SK-N-SH (cell line): ENCODE measurements around the gene CDK11B. TPM values are rescaled to one million over a fixed set of nuclear protein-coding genes. Genes with fewer than 3 reads are reported as not detected.
A peak's percentile ranks its signal among the peaks of the same experiment; 100 is the strongest.

ENCODE experiments used
- CTCF ChIA-PET: fragments of 300-600, 350-600 bp; formaldehyde crosslinking; extraction: SDS; loops from one replicate; lab custom pipeline; 2021; lab: Yijun Ruan, JAX
- POLR2A ChIA-PET: fragments of 350-600 bp; sonication (Branson Sonifier 250); formaldehyde crosslinking; extraction: SDS; loops from one replicate; lab custom pipeline; 2020; ENCODE audit warnings: antibody characterized with exemption, inconsistent platforms; lab: Yijun Ruan, JAX
- DNase-seq: peaks from one replicate; pipeline ENCODE4 v3.0.0; 2012
- H2AFZ ChIP-seq: fragments of 200-600 bp; sonication (generic); 2 replicates; pipeline ENCODE4 v1.8.1; 2016; ENCODE audit warnings: antibody characterized with exemption, mild to moderate bottlenecking, low read depth
- H3F3A ChIP-seq: fragments of 200-600 bp; sonication (generic); replicated peaks from 2 replicates; pipeline ENCODE3; 2016; ENCODE audit warnings: antibody characterized with exemption, mild to moderate bottlenecking; ENCODE audit not compliant: insufficient read depth
- H3K27ac ChIP-seq, 2 experiments: fragments of 200-500 bp in 1 of 2; fragments of 200-600 bp in 1 of 2; sonication (Bioruptor generic) in 1 of 2; sonication (generic), shearing (Covaris generic) in 1 of 2; 2 replicates each; pipeline versions ENCODE4 v1.5.1 to v1.6.1; 2014 to 2016; ENCODE audit warnings: low read depth in 2 of 2, inconsistent platforms in 1 of 2, low read length in 1 of 2, mild to moderate bottlenecking in 1 of 2, mixed read lengths in 1 of 2
- H3K27me3 ChIP-seq: fragments of 200-600 bp; sonication (generic), shearing (Covaris generic); 2 replicates; pipeline ENCODE4 v1.6.1; 2016; ENCODE audit warnings: mixed run types; ENCODE audit not compliant: insufficient read depth
- H3K36me3 ChIP-seq, 2 experiments: fragments of 200-500 bp in 1 of 2; fragments of 200-600 bp in 1 of 2; sonication (Bioruptor generic) in 1 of 2; sonication (generic) in 1 of 2; replicated peaks in 1 of 2; 2 replicates each; pipeline versions ENCODE3 to v1.5.1; 2014 to 2016; ENCODE audit warnings: low read length in 1 of 2, mild to moderate bottlenecking in 1 of 2; ENCODE audit not compliant: insufficient read depth in 2 of 2, control insufficient read depth in 1 of 2
- H3K4me1 ChIP-seq, 2 experiments: fragments of 200-500 bp in 1 of 2; fragments of 200-600 bp in 1 of 2; sonication (Bioruptor generic) in 1 of 2; sonication (generic), shearing (Covaris generic) in 1 of 2; 2 replicates each; pipeline versions ENCODE4 v1.5.1 to v1.6.1; 2014 to 2016; ENCODE audit warnings: low read depth in 1 of 2, low read length in 1 of 2, mixed run types in 1 of 2; ENCODE audit not compliant: insufficient read depth in 2 of 2, control insufficient read depth in 1 of 2
- H3K4me2 ChIP-seq: fragments of 200-600 bp; sonication (generic), shearing (Covaris generic); 2 replicates; pipeline ENCODE4 v1.6.1; 2017; ENCODE audit warnings: mixed run types
- H3K4me3 ChIP-seq, 2 experiments: fragments of 200-500 bp in 1 of 2; fragments of 200-600 bp in 1 of 2; sonication (Bioruptor generic) in 1 of 2; sonication (generic), shearing (Covaris generic) in 1 of 2; 2 replicates each; pipeline versions ENCODE4 v1.5.1 to v1.8.1; 2014 to 2016; ENCODE audit warnings: low read depth in 2 of 2, inconsistent platforms in 1 of 2, low read length in 1 of 2, mild to moderate bottlenecking in 1 of 2, mixed read lengths in 1 of 2, moderate library complexity in 1 of 2
- H3K79me2 ChIP-seq: fragments of 200-600 bp; sonication (generic); 2 replicates; pipeline ENCODE4 v1.8.1; 2017; ENCODE audit warnings: mild to moderate bottlenecking; ENCODE audit not compliant: insufficient read depth
- H3K9ac ChIP-seq: fragments of 200-600 bp; sonication (generic); 2 replicates; pipeline ENCODE4 v1.6.1; 2017; ENCODE audit warnings: mixed run types
- H3K9me2 ChIP-seq: fragments of 200-600 bp; sonication (generic); 2 replicates; pipeline ENCODE4 v1.6.1; 2017; ENCODE audit warnings: mixed run types
- H3K9me3 ChIP-seq: fragments of 200-600 bp; sonication (generic); 2 replicates; pipeline ENCODE4 v1.6.1; 2017; ENCODE audit warnings: mixed run types, mild to moderate bottlenecking, moderate library complexity
- H4K20me1 ChIP-seq: fragments of 200-600 bp; sonication (generic); 2 replicates; pipeline ENCODE4 v1.6.1; 2017; ENCODE audit warnings: mild to moderate bottlenecking, mixed run types; ENCODE audit not compliant: insufficient read depth
- ELF1 ChIP-seq: IDR thresholded peaks from 2 replicates; pipeline ENCODE4 v1.4.0; 2012
- EZH2phosphoT487 ChIP-seq: fragments of 200-600 bp; sonication (generic); IDR thresholded peaks from 2 replicates; pipeline ENCODE4 v1.6.1; 2017; ENCODE audit warnings: low read depth, mixed run types, mild to moderate bottlenecking, antibody characterized with exemption, moderate library complexity, borderline replicate concordance
- FOSL2 ChIP-seq: IDR thresholded peaks from 2 replicates; pipeline ENCODE4 v1.4.0; 2012; ENCODE audit warnings: low read depth, mild to moderate bottlenecking, moderate library complexity, borderline replicate concordance
- GABPA ChIP-seq: IDR thresholded peaks from 2 replicates; pipeline ENCODE4 v1.4.0; 2012; ENCODE audit warnings: low read depth, mild to moderate bottlenecking
- IRF3 ChIP-seq: fragments of 150-350 bp; IDR thresholded peaks from 2 replicates; pipeline ENCODE4 v1.6.1; 2016; ENCODE audit warnings: mild to moderate bottlenecking, low read depth, low read length
- JUND ChIP-seq: IDR thresholded peaks from 2 replicates; pipeline ENCODE4 v1.4.0; 2012
- MEF2A ChIP-seq: IDR thresholded peaks from 2 replicates; pipeline ENCODE4 v1.4.0; 2012; ENCODE audit warnings: low read depth, borderline replicate concordance
- NFIC ChIP-seq: IDR thresholded peaks from 2 replicates; pipeline ENCODE4 v1.4.0; 2012; ENCODE audit warnings: borderline replicate concordance
- NRF1 ChIP-seq: IDR thresholded peaks from 2 replicates; pipeline ENCODE4 v1.6.1; 2012; ENCODE audit warnings: low read depth, mild to moderate bottlenecking, low read length
- POLR2AphosphoS5 ChIP-seq: IDR thresholded peaks from 2 replicates; pipeline ENCODE4 v1.6.1; 2012; ENCODE audit warnings: low read depth, low read length
- RAD21 ChIP-seq: IDR thresholded peaks from 2 replicates; pipeline ENCODE4 v1.6.1; 2012; ENCODE audit warnings: mild to moderate bottlenecking, low read length
- RCOR1 ChIP-seq: fragments of 150-350 bp; IDR thresholded peaks from 2 replicates; pipeline ENCODE4 v1.6.1; 2017; ENCODE audit warnings: antibody characterized with exemption, low read length
- RFX5 ChIP-seq: IDR thresholded peaks from 2 replicates; pipeline ENCODE4 v1.6.1; 2012; ENCODE audit warnings: mild to moderate bottlenecking, improper control_type of control experiment, low read length
- SMC3 ChIP-seq: IDR thresholded peaks from 2 replicates; pipeline ENCODE4 v1.6.1; 2012; ENCODE audit warnings: low read depth, low read length, improper control_type of control experiment
- TCF12 ChIP-seq: IDR thresholded peaks from 2 replicates; pipeline ENCODE4 v1.4.0; 2012
- TEAD4 ChIP-seq: IDR thresholded peaks from 2 replicates; pipeline ENCODE4 v1.4.0; 2012; ENCODE audit warnings: mild to moderate bottlenecking, borderline replicate concordance; ENCODE audit not compliant: insufficient read depth
- USF2 ChIP-seq: fragments of 150-350 bp; IDR thresholded peaks from 2 replicates; pipeline ENCODE4 v1.6.1; 2017; ENCODE audit warnings: antibody characterized with exemption, low read length, low read depth, borderline replicate concordance
- YY1 ChIP-seq: IDR thresholded peaks from 2 replicates; pipeline ENCODE4 v1.4.0; 2012; ENCODE audit warnings: low read depth, mild to moderate bottlenecking
- ZBTB33 ChIP-seq: IDR thresholded peaks from 2 replicates; pipeline ENCODE4 v1.4.0; 2012; ENCODE audit warnings: low read depth, borderline replicate concordance
- WGBS: methylation state at CpG from one replicate; pipeline ENCODE4 v1.1.6; 2017; ENCODE audit warnings: low lambda C conversion rate; 5-methylcytosine and 5-hydroxymethylcytosine counted together
- polyA plus RNA-seq, 3 experiments: library from polyadenylated mRNA; depleted of rRNA; stranded (reverse); fragments of >200 nt; gene quantifications; 2 replicates each; pipeline ENCODE4 v1.2.3, GENCODE V29; 2012
- TF ChIP-seq, protein P1 (sequence below): IDR thresholded peaks from 2 replicates; pipeline ENCODE4 v1.4.0; 2012; ENCODE audit warnings: low read depth, borderline replicate concordance
- TF ChIP-seq, protein P2 (sequence below): IDR thresholded peaks from 2 replicates; pipeline ENCODE4 v1.4.0; 2012; ENCODE audit warnings: low read depth

Gene CDK11B
- polyA plus RNA-seq, 1 of the 3 experiments (the other 2 are of a cell fraction), result 15.0 TPM

DNA sequence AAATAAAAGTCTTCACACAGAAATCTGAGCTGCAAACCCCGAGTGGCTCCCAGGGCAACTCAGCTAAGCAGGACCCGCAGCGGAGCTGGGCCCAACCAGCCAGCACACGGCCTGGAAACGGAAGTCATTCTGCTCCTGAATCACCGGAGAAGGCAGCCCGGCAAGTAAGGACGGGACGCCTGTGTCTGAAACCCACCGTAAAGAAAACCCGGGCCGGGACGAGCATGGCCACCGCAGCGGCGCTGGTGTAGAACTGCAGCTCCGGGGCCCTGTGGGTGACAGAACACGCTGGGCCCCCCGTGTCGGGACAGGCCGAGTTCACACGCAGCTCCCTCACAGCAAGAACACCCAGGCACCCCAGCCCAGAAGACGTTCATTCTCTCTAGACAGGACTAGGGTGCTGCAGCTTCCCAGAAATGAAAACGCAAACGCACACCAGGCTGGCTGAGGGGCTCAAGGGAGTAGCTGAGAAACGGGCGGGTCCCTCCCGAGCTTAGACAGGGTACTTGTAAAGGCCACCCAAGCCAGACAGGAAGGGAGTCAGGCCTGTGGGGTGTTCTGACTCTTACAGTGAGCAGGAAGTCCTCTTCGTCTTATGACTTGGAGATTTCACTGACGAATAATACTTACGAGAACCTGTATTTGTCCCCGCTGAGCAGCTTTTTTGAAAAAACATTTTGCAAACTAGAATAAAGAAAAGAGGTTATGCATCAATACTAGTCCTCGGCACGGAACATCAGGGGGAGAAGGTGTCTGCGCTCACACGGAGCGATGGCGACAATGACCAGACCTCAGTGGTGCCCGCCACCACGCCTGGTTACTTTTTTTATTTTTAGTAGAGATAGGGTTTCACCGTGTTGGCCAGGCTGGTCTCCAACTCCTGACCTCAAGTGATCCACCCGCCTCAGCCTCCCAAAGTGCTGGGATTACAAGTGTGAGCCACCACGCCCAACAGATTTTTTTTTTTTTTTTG, 10.9 kb upstream of the CDK11B start:
- no peaks in the 10 kb centered on the region for H3K79me2 ChIP-seq
- DNase-seq, result peak; percentile 11
- no peaks in the 10 kb centered on the region for H3F3A ChIP-seq
- no peak overlapping the region for H3K9ac ChIP-seq
- 92% methylated on average over 28 of the region's 43 CpGs for WGBS
- H2AFZ ChIP-seq, result no peak overlapping the region
- H3K27me3 ChIP-seq, result no peaks in the 10 kb centered on the region
- no peaks in the 10 kb centered on the region; a peak in 1 of 4 replicates for H3K4me1 ChIP-seq
- H3K9me2 ChIP-seq, result no peaks in the 10 kb centered on the region
- no peak overlapping the region for H3K4me3 ChIP-seq
- peaks cover 0 to 45% of the 10 kb centered on the region in 2 experiments for H3K36me3 ChIP-seq
- POLR2A ChIA-PET, result no interaction called here
- TF ChIP-seq USF2 (no peak), GABPA (no peak), RAD21 (no peak), RCOR1 (no peak), NFIC (no peak), JUND (no peak), POLR2AphosphoS5 (no peak), TEAD4 (no peak), MEF2A (no peak), EZH2phosphoT487 (no peak), RFX5 (no peak), ELF1 (no peak), FOSL2 (no peak)
- TF ChIP-seq, protein P1, sequence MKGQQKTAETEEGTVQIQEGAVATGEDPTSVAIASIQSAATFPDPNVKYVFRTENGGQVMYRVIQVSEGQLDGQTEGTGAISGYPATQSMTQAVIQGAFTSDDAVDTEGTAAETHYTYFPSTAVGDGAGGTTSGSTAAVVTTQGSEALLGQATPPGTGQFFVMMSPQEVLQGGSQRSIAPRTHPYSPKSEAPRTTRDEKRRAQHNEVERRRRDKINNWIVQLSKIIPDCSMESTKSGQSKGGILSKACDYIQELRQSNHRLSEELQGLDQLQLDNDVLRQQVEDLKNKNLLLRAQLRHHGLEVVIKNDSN, result no peak
- TF ChIP-seq, protein P2, sequence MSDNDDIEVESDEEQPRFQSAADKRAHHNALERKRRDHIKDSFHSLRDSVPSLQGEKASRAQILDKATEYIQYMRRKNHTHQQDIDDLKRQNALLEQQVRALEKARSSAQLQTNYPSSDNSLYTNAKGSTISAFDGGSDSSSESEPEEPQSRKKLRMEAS, result no peak
- TF ChIP-seq, all 33 proteins: peak for 0
- no peak overlapping the region for H3K27ac ChIP-seq
- no peaks in the 10 kb centered on the region for H4K20me1 ChIP-seq
- no peak overlapping the region for H3K4me2 ChIP-seq
- no peaks in the 10 kb centered on the region for H3K9me3 ChIP-seq
- CTCF ChIA-PET, result no interaction called here

- POLR2A ChIA-PET, result no interaction called here
- Histone ChIP-seq H3K4me1 (no peaks in the 10 kb centered on the region; a peak in 1 of 4 replicates), H4K20me1 (no peaks in the 10 kb centered on the region), H3K9me3 (no peaks in the 10 kb centered on the region), H3K4me3 (no peak overlapping the region), H3K9ac (no peak overlapping the region), H3K9me2 (no peaks in the 10 kb centered on the region), H3K4me2 (no peak overlapping the region), H3F3A (peaks cover 5% of the 10 kb centered on the region), H3K36me3 (peaks cover 0 to 37% of the 10 kb centered on the region in 2 experiments), H3K27ac (no peak overlapping the region), H3K27me3 (no peaks in the 10 kb centered on the region), H3K79me2 (no peaks in the 10 kb centered on the region), H2AFZ (no peak overlapping the region)
- WGBS, result 100% methylated on average over 3 of the region's 15 CpGs
- CTCF ChIA-PET, result interaction anchor here (1.1 to 1.6 kb wide), 4 partner anchors 10 to 52 kb away, joined by 3 to 7 read pairs (median 4); no protein-coding TSS in a partner anchor
- TF ChIP-seq NFIC (no peak), ZBTB33 (no peak), IRF3 (no peak), FOSL2 (no peak), TCF12 (no peak), POLR2AphosphoS5 (no peak), NRF1 (no peak), SMC3 (no peak), YY1 (no peak)
- no peak for DNase-seq
These were observed 7.7 kb upstream of the CDK11B start for GRCh38 chr1:1666526-1666925.
